Fibroblast of mammary gland (primary cell): ENCODE measurements around the gene BCO2.
"Not testable (repeated sequence)": the region's sequence is repeated elsewhere in the genome, so short reads cannot be mapped to it uniquely, and the experiment has no call there.

Experiments
- DNase-seq: peaks from one replicate; pipeline ENCODE4 v3.0.0-alpha.2; 2010; ENCODE audit warnings: low read depth
- H3K4me3 ChIP-seq: 2 replicates; pipeline ENCODE4 v1.5.1; 2011; ENCODE audit warnings: low read depth, mild to moderate bottlenecking, low read length, moderate library complexity; ENCODE audit not compliant: control insufficient read depth
- TF ChIP-seq, protein P1 (sequence below): conservative IDR thresholded peaks from 2 replicates; pipeline ENCODE4 v1.5.1; 2011; ENCODE audit warnings: low read depth, low read length, inconsistent platforms; ENCODE audit not compliant: control insufficient read depth, insufficient read depth

Gene BCO2

DNA sequence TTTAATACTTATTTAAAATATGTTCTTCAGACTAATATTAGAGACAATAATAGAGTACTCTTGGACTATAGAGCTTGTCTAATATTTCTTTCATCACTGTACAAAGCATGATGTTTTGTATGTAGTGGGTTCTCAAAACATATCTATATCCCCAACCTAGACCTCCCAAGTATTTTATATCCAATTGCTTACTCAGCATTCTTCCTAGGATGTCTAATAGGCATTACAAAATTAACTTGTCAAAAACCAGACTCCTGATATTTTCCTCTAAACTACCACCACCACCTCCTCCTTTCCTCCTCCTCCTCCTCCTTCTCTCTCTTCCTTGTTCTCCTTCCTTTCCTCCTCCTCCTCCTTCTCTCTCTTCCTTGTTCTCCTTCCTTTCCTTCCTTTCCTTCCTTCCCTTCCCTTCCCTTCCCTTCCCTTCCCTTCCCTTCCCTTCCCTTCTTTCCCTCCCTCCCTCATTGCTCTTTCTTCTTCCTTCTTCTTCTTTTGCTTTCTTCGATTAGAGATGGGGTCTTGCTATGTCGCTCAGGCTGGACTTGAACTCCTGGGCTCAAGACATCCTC, 21.3 kb downstream of the BCO2 start:
- DNase-seq = no peak
- TF ChIP-seq, protein P1, sequence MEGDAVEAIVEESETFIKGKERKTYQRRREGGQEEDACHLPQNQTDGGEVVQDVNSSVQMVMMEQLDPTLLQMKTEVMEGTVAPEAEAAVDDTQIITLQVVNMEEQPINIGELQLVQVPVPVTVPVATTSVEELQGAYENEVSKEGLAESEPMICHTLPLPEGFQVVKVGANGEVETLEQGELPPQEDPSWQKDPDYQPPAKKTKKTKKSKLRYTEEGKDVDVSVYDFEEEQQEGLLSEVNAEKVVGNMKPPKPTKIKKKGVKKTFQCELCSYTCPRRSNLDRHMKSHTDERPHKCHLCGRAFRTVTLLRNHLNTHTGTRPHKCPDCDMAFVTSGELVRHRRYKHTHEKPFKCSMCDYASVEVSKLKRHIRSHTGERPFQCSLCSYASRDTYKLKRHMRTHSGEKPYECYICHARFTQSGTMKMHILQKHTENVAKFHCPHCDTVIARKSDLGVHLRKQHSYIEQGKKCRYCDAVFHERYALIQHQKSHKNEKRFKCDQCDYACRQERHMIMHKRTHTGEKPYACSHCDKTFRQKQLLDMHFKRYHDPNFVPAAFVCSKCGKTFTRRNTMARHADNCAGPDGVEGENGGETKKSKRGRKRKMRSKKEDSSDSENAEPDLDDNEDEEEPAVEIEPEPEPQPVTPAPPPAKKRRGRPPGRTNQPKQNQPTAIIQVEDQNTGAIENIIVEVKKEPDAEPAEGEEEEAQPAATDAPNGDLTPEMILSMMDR = no peak
- H3K4me3 ChIP-seq = no peak overlapping the region

DNA sequence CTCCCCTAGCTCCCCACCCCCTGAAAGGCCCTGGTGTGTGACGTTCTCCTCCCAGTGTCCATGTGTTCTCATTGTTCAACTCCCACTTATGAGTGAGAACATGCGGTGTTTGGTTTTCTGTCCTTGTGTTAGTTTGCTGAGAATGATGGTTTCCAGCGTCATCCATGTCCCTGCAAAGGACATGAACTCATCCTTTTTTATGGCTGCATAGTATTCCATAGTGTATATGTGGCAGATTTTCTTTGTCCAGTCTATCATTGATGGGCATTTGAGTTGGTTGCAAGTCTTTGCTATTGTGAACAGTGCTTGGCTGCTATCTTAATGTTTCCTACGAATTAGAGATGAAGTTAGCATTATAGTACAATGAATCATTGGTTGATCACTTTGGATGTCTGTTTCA, 23.8 kb downstream of the BCO2 start:
- H3K4me3 ChIP-seq, DNase-seq: not testable (repeated sequence)

DNA sequence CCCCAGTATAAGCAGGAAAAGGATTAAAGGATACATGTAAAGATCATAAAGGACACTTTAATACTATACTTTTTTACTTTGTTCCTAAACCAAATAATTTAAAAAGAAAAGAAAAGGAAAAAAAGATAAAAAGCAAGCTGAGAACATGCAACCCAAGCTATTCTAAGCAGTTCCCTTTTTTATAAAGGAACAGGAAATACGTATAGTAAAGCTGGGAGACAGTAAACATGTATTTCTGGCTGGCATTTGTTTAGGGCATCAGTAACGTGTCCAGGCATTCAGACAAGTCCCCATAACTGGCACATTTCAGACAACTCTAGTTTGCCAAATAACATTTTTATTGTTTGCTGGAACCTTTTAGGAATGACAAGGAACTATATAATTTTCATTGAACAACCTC, 24.9 kb downstream of the BCO2 start:
- H3K4me3 ChIP-seq = no peak overlapping the region
- TF ChIP-seq, protein P1 = no peak
- no peak for DNase-seq

DNA sequence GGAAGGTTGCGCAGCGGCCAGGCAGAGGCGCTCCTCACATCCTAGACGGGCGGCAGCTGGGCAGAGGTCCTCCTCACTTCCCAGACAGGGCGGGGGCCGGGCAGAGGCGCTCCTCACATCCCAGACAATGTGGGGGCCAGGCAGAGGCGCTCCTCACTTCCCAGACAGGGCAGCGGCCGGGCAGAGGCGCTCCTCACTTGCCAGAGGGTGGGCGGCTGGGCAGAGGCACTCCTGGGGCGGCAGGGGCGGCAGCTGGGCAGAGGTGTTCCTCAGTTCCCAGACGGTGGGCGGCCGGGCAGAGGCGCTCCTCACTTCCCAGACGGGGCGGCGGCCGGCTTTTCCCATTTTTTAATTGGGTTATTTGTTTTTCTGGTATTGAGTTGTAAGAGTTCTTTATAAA, 30.8 kb downstream of the BCO2 start:
- DNase-seq = no peak

DNA sequence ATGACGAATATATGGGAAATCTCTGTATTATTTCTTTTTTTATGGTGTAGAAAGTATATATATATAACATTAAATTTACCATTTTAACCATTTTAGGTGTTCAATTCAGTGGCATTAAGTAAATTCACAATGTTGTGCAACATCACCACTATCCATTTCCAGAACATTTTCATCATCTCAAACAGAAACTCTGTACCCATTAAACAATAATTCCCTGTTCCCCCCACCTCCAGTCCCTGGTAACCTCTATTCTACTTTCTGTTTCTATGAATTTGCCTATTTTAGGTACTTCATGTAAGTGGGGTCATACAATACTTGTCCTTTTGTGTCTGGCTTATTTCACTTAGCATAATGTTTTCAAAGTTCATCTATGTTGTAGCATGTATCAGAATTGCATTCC, 35.6 kb downstream of the BCO2 start:
- DNase-seq = no peak
- no peak overlapping the region for H3K4me3 ChIP-seq
- TF ChIP-seq, protein P1 = no peak

More for the DNA sequence above, 30.8 kb downstream of the BCO2 start:
- TF ChIP-seq, protein P1 = no peak
- H3K4me3 ChIP-seq = no peak overlapping the region

DNA sequence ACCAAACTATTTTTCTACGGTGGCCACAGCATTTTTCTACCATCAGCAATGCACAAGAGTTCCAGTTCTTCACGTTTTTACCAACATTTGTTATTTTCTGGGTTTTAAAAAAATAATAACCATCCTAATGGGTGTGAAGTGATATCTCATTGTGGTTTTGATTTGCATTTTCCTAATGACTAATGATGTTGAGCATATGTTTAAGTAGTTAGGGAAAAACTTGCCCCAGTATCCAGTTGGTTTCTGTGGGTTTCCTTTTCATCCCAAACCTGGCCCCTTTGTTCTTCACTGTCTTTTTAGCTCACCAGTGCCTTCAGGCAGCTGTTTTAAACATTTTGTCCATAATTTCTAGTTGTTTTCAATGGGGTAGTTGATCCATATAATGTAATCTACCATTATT, 36.2 kb downstream of the BCO2 start:
- H3K4me3 ChIP-seq = no peak overlapping the region
- no peak for DNase-seq
- TF ChIP-seq, protein P1 = no peak

DNA sequence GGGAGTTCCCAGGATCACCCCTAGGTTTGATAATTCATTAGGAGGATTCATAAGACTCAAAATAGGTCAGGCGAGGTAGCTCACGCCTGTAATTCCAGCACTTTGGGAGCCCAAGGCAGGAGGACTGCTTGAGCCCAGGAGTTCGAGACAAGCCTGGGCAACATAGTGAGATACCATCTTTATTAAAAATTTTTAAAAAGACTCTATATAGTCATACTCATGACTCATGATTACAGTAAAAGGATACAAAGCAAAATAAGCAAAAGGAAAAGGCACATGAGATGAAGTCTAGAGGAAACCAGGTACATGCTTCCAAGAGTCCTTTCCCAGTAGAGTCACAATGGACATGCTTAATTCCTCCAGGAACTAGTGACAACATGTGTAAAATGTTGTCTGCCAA, 37.0 kb downstream of the BCO2 start:
- TF ChIP-seq, protein P1 = no peak
- H3K4me3 ChIP-seq = no peak overlapping the region
- DNase-seq = no peak
